Fibroblast of lung (primary cell): Measurements from ENCODE around the gene PPP4C.

Source experiments
- CTCF ChIP-seq, 2 donors: IDR thresholded peaks in 1 of 2; conservative IDR thresholded peaks in 1 of 2; 1 replicate in 1 of 2; 2 replicates in 1 of 2; pipeline ENCODE4 v1.5.1; 2011 to 2012; ENCODE audit warnings: low read length in 2 of 2, control low read depth in 1 of 2, inconsistent platforms in 1 of 2, low read depth in 1 of 2, mild to moderate bottlenecking in 1 of 2
- EZH2 ChIP-seq: IDR thresholded peaks from 2 replicates; pipeline ENCODE4 v1.5.1; 2012; ENCODE audit warnings: low read length, control low read depth, mild to moderate bottlenecking; ENCODE audit errors: missing control alignments

- TF ChIP-seq CTCF (conservative IDR thresholded peaks at IDR 0.05 in 1 of 2, IDR thresholded peaks at IDR 0.05 in 1 of 2; ENCODE audit: low read depth in 1 of 2, low read length in 2 of 2) (no peak), EZH2 (no peak)
Measured at GRCh38 chr16:30053376-30054015, 22.3 kb upstream of the PPP4C start.
